Cardiac muscle cell (in vitro differentiated cells and primary cell): Measurements from ENCODE around the gene AP2A2. TPM values are rescaled to one million over a fixed set of nuclear protein-coding genes. Genes with fewer than 3 reads are reported as not detected.

Source experiments
- DNase-seq, 2 donors: peaks; one replicate each; pipeline versions ENCODE4 v3.0.0 to v3.0.0-alpha.2; 2010 to 2017; ENCODE audit warnings: low read depth in 1 of 2, low spot score in 1 of 2
- H3K27ac ChIP-seq: fragments of 200-600 bp; sonication (generic); 2 replicates; pipeline ENCODE4 v1.5.1; 2016
- H3K27me3 ChIP-seq: fragments of 200-600 bp; sonication (generic); 2 replicates; pipeline ENCODE4 v1.6.0; 2016; ENCODE audit warnings: control low read depth
- H3K36me3 ChIP-seq: fragments of 200-600 bp; sonication (generic); 2 replicates; pipeline ENCODE4 v1.5.1; 2016; ENCODE audit warnings: control low read depth
- H3K4me1 ChIP-seq: fragments of 200-600 bp; sonication (generic); 2 replicates; pipeline ENCODE4 v1.8.1; 2017; ENCODE audit warnings: low read depth, mild to moderate bottlenecking, mixed run types
- H3K4me3 ChIP-seq: fragments of 200-600 bp; sonication (generic); 2 replicates; pipeline ENCODE4 v1.5.1; 2016; ENCODE audit warnings: mild to moderate bottlenecking
- H3K9me3 ChIP-seq: fragments of 200-600 bp; sonication (generic); 2 replicates; pipeline ENCODE4 v1.5.1; 2017; ENCODE audit warnings: low read depth, mild to moderate bottlenecking, control low read depth
- CTCF ChIP-seq: IDR thresholded peaks from 2 replicates; pipeline ENCODE4 v1.5.1; 2012; ENCODE audit warnings: low read depth, mild to moderate bottlenecking, low read length
- polyA plus RNA-seq: library from polyadenylated mRNA; unstranded; fragments of >200 nt; fragmentation: Nextera tagmentation; extraction: Ambion mirVana; gene quantifications from 2 replicates; pipeline ENCODE4 v1.2.1, GENCODE V29; 2016
- total RNA-seq: library from RNA; depleted of rRNA; stranded (reverse); fragments of >200 nt; gene quantifications from 2 replicates; pipeline ENCODE4 v1.2.3, GENCODE V29; 2016

Gene AP2A2
- total and polyA plus RNA-seq, 2 experiments from 2014 or later, result 47.6 to 77.6 TPM

GRCh38 chr11:978781-979180, 53.1 kb downstream of the AP2A2 start:
- no peak for TF ChIP-seq CTCF
- Histone ChIP-seq H3K27ac (no peak overlapping the region), H3K36me3 (peaks cover 14% of the 10 kb centered on the region), H3K4me3 (no peak overlapping the region), H3K4me1 (no peaks in the 10 kb centered on the region), H3K9me3 (no peaks in the 10 kb centered on the region), H3K27me3 (no peaks in the 10 kb centered on the region)
- no peak for DNase-seq

- peaks cover 27% of the 10 kb centered on the region for H3K36me3 ChIP-seq
- H3K4me1 ChIP-seq, result no peaks in the 10 kb centered on the region
- H3K4me3 ChIP-seq, result no peak overlapping the region
- no peaks in the 10 kb centered on the region for H3K27me3 ChIP-seq
- TF ChIP-seq CTCF, result peak; percentile 2
- no peak for DNase-seq
- H3K27ac ChIP-seq, result peak overlapping the region; percentile 23
- H3K9me3 ChIP-seq, result no peaks in the 10 kb centered on the region
These were observed 55.0 kb downstream of the AP2A2 start for GRCh38 chr11:980438-981357.

GRCh38 chr11:981764-982163, 56.1 kb downstream of the AP2A2 start:
- H3K36me3 ChIP-seq, result peaks cover 28% of the 10 kb centered on the region
- H3K4me1 ChIP-seq, result no peaks in the 10 kb centered on the region
- H3K9me3 ChIP-seq, result no peaks in the 10 kb centered on the region
- H3K27me3 ChIP-seq, result no peaks in the 10 kb centered on the region
- TF ChIP-seq CTCF, result no peak
- H3K4me3 ChIP-seq, result no peak overlapping the region
- H3K27ac ChIP-seq, result no peak overlapping the region
- no peak for DNase-seq

- no peaks in the 10 kb centered on the region for H3K4me1 ChIP-seq
- no peak overlapping the region for H3K27ac ChIP-seq
- H3K36me3 ChIP-seq, result peaks cover 38% of the 10 kb centered on the region
- no peak overlapping the region for H3K4me3 ChIP-seq
- DNase-seq, result no peak
- no peak for TF ChIP-seq CTCF
- no peaks in the 10 kb centered on the region for H3K9me3 ChIP-seq
- H3K27me3 ChIP-seq, result no peaks in the 10 kb centered on the region
These were observed 58.9 kb downstream of the AP2A2 start for GRCh38 chr11:984546-984945.

GRCh38 chr11:985406-985805, 59.7 kb downstream of the AP2A2 start:
- no peaks in the 10 kb centered on the region for H3K4me1 ChIP-seq
- H3K4me3 ChIP-seq, result no peak overlapping the region
- TF ChIP-seq CTCF, result no peak
- H3K9me3 ChIP-seq, result no peaks in the 10 kb centered on the region
- H3K27ac ChIP-seq, result no peak overlapping the region
- DNase-seq, result no peak
- H3K36me3 ChIP-seq, result peaks cover 43% of the 10 kb centered on the region
- H3K27me3 ChIP-seq, result no peaks in the 10 kb centered on the region
